DMS114 treated with DMSO at 0.1 percent for 48 hours (cell line): ENCODE measurements around the gene CNTN1.

Source experiments
- DNase-seq: peaks from one replicate; lab custom pipeline; 2025; ENCODE audit not compliant: unreplicated experiment; lab: John Stamatoyannopoulos, UW

CNTN1 gene

DNA sequence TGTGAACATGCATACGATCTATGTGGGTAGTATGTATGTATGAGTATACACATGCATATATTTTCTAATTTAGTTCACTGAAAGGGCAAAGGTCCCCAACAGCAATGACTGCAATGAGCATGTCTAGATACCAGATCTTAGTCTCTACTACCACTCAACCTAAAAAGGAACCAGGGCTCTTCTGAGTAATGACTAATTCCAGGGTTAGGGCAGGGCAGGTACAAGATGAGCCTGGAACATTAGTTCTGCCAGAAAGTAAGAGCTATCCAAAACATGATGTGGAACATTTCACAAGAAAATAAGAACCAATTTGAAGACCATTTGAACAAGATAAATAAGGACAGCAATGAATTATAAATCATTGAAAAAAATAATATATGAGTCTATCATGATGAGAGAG lies 404.6 kb downstream of the CNTN1 start:
- no peak for DNase-seq

DNA sequence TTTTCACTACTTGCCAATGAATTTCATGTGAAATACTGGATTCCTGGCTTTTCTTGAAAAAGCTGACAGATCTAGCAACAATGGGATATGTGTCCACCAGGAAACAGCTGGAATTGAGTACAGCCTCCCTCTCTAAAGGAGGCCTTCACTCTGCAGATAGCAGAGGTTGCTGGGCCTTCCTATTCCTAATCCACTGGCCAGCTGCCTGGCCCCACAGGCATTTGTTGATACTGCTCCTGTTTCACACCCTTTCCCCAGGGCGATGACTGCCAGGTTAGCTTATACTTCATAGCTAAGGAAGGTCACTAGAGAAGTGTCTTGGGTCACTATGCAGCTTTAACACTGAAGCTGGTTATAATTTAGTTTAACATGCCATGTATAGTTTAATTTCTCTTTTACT lies 408.3 kb downstream of the CNTN1 start:
- DNase-seq, result no peak

DNA sequence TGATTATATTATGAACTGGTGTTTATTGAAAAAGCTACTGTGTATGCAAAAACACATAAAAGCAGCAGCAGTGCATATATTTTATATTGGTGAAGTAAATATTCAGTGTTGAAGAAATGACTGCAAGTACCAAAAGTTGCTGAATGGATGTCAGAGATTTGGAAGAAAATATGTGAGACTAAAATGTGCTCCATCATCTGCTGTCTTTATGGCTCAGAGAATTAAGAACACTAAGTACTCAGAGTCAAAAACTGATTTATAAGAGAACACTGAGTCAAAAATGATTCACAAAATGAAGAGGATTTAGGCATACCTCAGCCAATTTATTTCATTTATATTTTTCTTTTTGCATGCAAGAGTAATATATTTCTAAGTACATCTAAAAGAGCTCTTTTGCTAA lies 409.6 kb downstream of the CNTN1 start:
- DNase-seq, result no peak

DNA sequence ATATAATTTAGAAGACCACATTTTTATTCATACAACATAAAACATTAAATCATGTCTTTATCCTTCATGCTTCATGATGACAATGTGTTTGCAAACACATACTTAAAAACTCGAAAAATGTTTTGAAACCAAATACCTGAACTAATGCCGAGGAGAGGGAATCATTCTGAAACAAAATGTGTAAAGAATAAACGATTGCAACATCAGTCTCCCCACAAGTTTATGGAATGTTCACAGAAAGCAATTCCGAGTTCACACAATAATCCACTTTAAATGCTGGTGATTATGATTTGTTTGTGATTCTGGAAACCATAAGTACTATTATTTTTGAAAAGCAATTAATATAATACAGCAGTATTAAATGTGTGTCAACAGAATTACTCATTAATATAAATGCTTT lies 411.4 kb downstream of the CNTN1 start:
- DNase-seq, result peak; percentile 47

DNA sequence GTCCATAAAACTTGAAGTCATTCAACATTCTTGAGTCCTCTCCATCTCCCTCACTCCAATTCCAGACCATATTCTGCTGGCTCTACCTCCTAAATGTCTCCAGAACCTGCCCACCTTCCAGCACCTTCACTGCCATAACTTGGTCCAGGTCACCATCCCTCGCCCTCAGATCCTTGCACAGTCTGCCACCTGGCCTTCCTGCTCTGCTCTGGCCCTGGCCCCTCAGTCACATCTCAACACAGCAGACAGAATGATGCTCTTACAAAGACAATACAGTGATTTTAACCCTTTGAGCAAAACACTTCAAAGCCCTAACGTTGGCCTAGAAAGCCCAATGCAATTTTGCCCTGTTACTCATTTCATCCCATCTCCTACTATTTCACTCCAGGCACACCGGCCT lies 414.1 kb downstream of the CNTN1 start:
- DNase-seq, result no peak

DNA sequence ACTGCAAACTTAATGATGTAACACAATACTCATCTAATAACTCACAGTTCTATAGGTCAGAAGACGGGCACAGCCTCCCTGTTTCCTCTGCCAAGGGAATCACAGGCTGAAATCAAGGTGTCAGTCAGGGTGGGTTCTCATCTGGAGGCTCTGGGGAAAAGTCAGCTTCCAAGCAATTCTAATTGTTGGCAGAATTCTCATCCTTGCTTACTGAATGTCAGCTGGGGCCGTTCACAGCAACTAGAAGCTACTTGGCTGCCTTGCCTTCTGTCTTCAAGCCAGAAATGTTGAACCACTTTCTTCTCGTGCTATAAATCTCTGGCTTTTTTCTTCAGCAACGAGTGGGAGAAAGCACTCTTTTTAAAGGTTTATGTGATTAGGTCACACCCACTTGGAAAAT lies 415.8 kb downstream of the CNTN1 start:
- DNase-seq, result no peak

DNA sequence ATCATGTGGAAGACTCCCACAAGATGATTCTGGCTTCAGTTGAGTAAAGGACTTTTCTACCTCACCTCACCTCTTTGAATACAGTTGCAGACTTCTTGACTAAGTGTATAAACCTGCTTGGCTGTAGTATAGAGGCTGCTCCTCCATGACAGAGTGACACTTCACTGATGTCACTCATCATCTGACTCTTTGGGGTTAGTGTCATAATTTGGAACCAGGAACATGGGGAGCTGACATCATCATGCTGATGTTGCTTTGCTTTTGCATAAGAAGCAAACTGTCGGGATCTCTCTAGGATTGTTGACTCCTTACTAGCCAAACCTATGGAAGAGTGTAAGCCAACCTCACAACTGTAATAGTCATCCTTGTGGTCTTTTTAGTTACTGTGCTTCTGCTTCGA lies 420.7 kb downstream of the CNTN1 start:
- DNase-seq, result no peak

DNA sequence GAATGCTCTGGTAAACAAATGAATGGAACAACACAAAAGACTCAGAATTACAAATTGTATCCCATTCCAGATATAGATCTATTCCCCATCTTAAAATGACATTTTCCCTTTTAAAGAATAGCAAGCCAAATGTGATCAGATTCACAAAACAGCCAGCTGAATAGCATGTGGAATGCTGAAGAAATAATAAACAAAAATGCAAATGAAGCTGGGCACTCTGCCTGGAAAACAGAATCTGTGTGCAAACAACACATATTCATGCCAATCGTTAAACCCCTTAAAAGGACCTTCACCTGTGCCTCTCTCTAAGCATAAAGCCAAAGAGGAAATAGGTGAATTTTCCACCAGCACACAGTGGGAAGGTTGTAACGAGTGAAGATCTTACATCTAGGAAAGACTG lies 428.0 kb downstream of the CNTN1 start:
- DNase-seq, result no peak

DNA sequence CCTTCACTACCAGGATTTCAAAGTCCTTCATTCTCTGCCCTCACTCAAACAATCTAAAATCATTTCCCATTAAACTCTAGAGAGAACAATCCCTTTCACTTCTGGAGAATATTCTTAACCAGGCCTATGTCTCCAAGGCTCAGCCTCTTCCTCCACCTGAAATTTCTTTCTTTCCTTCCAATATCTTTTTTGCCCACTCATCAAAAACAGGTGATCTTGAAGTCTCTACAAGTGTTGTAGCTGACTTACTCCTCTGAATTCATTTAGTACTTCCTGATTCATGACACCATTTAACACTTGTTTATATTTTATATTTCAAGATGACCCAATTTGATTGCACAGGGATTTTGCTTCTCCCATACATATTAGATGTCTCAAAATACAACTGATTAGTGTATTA lies 429.1 kb downstream of the CNTN1 start:
- DNase-seq, result no peak
